ENCODE measurements around the gene KCNMB4.

Gene KCNMB4

GRCh38 chr12:70422631-70423030 lies 56.5 kb downstream of the KCNMB4 start:
- no peak for TF ChIP-seq POLR2AphosphoS5 (IDR thresholded peaks at IDR 0.05; ENCODE audit: low read depth, low read length)
- no peak for TF ChIP-seq FOXP2 (optimal IDR thresholded peaks at IDR 0.05; ENCODE audit: borderline replicate concordance, extremely low read depth, extremely low read length, insufficient read depth)
- TF ChIP-seq SIN3A (IDR thresholded peaks at IDR 0.05; ENCODE audit: borderline replicate concordance, insufficient read depth, low read length), result no peak
- no peak for TF ChIP-seq TAF1 (IDR thresholded peaks at IDR 0.05; ENCODE audit: borderline replicate concordance, insufficient read depth, low read length)
- no peak for TF ChIP-seq REST (IDR thresholded peaks at IDR 0.05; ENCODE audit: insufficient read depth in 1 of 2, low read depth in 2 of 2, low read length in 2 of 2)

GRCh38 chr12:70426620-70427019 lies 60.5 kb downstream of the KCNMB4 start:
- TF ChIP-seq POLR2AphosphoS5 (IDR thresholded peaks at IDR 0.05; ENCODE audit: low read depth, low read length), result no peak
- no peak for TF ChIP-seq TAF1 (IDR thresholded peaks at IDR 0.05; ENCODE audit: borderline replicate concordance, insufficient read depth, low read length)
- TF ChIP-seq REST (IDR thresholded peaks at IDR 0.05; ENCODE audit: insufficient read depth in 1 of 2, low read depth in 2 of 2, low read length in 2 of 2), result no peak
- no peak for TF ChIP-seq SIN3A (IDR thresholded peaks at IDR 0.05; ENCODE audit: borderline replicate concordance, insufficient read depth, low read length)
- TF ChIP-seq FOXP2 (optimal IDR thresholded peaks at IDR 0.05; ENCODE audit: borderline replicate concordance, extremely low read depth, extremely low read length, insufficient read depth), result no peak

- TF ChIP-seq TAF1 (IDR thresholded peaks at IDR 0.05; ENCODE audit: borderline replicate concordance, insufficient read depth, low read length) (no peak), FOXP2 (optimal IDR thresholded peaks at IDR 0.05; ENCODE audit: borderline replicate concordance, extremely low read depth, extremely low read length, insufficient read depth) (no peak), REST (IDR thresholded peaks at IDR 0.05; ENCODE audit: insufficient read depth in 1 of 2, low read depth in 2 of 2, low read length in 2 of 2) (no peak), POLR2AphosphoS5 (IDR thresholded peaks at IDR 0.05; ENCODE audit: low read depth, low read length) (no peak), SIN3A (IDR thresholded peaks at IDR 0.05; ENCODE audit: borderline replicate concordance, insufficient read depth, low read length) (no peak)
Observed at GRCh38 chr12:70427611-70428010, 61.5 kb downstream of the KCNMB4 start.

GRCh38 chr12:70430400-70430799 lies 64.3 kb downstream of the KCNMB4 start:
- no peak for TF ChIP-seq SIN3A (IDR thresholded peaks at IDR 0.05; ENCODE audit: borderline replicate concordance, insufficient read depth, low read length)
- no peak for TF ChIP-seq REST (IDR thresholded peaks at IDR 0.05; ENCODE audit: insufficient read depth in 1 of 2, low read depth in 2 of 2, low read length in 2 of 2)

- no peak for TF ChIP-seq POLR2AphosphoS5 (IDR thresholded peaks at IDR 0.05; ENCODE audit: low read depth, low read length)
- TF ChIP-seq REST (IDR thresholded peaks at IDR 0.05; ENCODE audit: insufficient read depth in 1 of 2, low read depth in 2 of 2, low read length in 2 of 2), result no peak
Observed at GRCh38 chr12:70436836-70437235, 70.7 kb downstream of the KCNMB4 start.

All from PFSK-1 (cell line).